Right cardiac atrium (tissue), 5 donors: ENCODE measurements around the gene NUMBL. TPM values are rescaled to one million over a fixed set of nuclear protein-coding genes. Genes with fewer than 3 reads are reported as not detected.

ENCODE experiments used
- ATAC-seq, 2 donors: fragments of 200-7000 bp; cut with Tn5 transposase; one replicate each; pipeline versions ENCODE4 v1.8.0 to v1.9.1; 2020; ENCODE audit warnings: moderate library complexity in 2 of 2, mild to moderate bottlenecking in 1 of 2
- DNase-seq, 3 donors: peaks; one replicate each; pipeline ENCODE4 v3.0.0-alpha.2; 2020
- H3K27ac ChIP-seq: one replicate; pipeline ENCODE4 v1.5.1; 2013; ENCODE audit warnings: mild to moderate bottlenecking, low read length, control low read depth, moderate library complexity
- H3K27me3 ChIP-seq: one replicate; pipeline ENCODE4 v1.6.1; 2013; ENCODE audit not compliant: control insufficient read depth, insufficient read depth
- H3K4me1 ChIP-seq: one replicate; pipeline ENCODE4 v1.6.1; 2013; ENCODE audit warnings: low read length; ENCODE audit not compliant: control insufficient read depth, insufficient read depth
- H3K4me3 ChIP-seq: one replicate; pipeline ENCODE4 v1.5.1; 2013; ENCODE audit warnings: low read length, control low read depth
- H3K9me3 ChIP-seq: one replicate; pipeline ENCODE4 v1.6.1; 2013; ENCODE audit warnings: low read length; ENCODE audit not compliant: control insufficient read depth
- WGBS: extraction: QIAGEN DNeasy Blood & Tissue Kit; methylation state at CpG from one replicate; pipeline ENCODE4 v1.1.7; 2013; 5-methylcytosine and 5-hydroxymethylcytosine counted together
- intact Hi-C, 4 donors: fragments of 100-400 bp; cut with DNase I; formaldehyde crosslinking; loops; one replicate each; pipeline versions ENCODE4 v1.11.0 to v1.14.0; 2022 to 2023
- polyA plus RNA-seq: library from polyadenylated mRNA; stranded (reverse); fragments of 200-250 nt; gene quantifications from one replicate; pipeline ENCODE4 v1.2.3, GENCODE V29; 2013
- total RNA-seq, 4 donors: library from RNA; stranded (reverse); fragmentation: NEBNext Ultra II Directional; extraction: Animal tissue kit (Norgen Biotek cat#: 25700); gene quantifications; one replicate each; pipeline ENCODE4 v1.2.1, GENCODE V29; 2021
- donor health status: healthy with polysubstance abuse.
- donor health status: DM: no; HTN: yes; CAD: no.
- donor health status: DM: no; HTN: no; CAD: no.
- donor health status: DM: no; HTN: yes; CAD: no; lungs with severe emphysema.
- donor health status: DM: yes; HTN: yes; CAD: no.

The NUMBL gene
- total and polyA plus RNA-seq, 5 donors: 12.4 to 22.9 (median 18.9) TPM

- Histone ChIP-seq H3K9me3 (no peaks in the 10 kb centered on the region), H3K27ac (peak overlapping the region; percentile 16), H3K4me3 (no peak overlapping the region), H3K4me1 (no peaks in the 10 kb centered on the region), H3K27me3 (no peaks in the 10 kb centered on the region)
- intact Hi-C loops: no loop called here
- DNase-seq: peak; percentile 36 to 84 (median 74)
- peak; percentile 58 to 64 for ATAC-seq
- WGBS: 67% methylated on average over 18 of the region's 18 CpGs
Observed at GRCh38 chr19:40702337-40703012, 12.0 kb upstream of the NUMBL start.

GRCh38 chr19:40701758-40702157, 11.3 kb upstream of the NUMBL start:
- no peak overlapping the region for H3K27ac ChIP-seq
- WGBS: 96% methylated on average over 6 of the region's 6 CpGs
- H3K4me3 ChIP-seq: no peak overlapping the region
- intact Hi-C loops: no loop called here
- H3K4me1 ChIP-seq: no peaks in the 10 kb centered on the region
- DNase-seq (no peak), ATAC-seq (no peak)
- no peaks in the 10 kb centered on the region for H3K27me3 ChIP-seq
- no peaks in the 10 kb centered on the region for H3K9me3 ChIP-seq

- H3K4me3 ChIP-seq: no peak overlapping the region
- intact Hi-C loops: no loop called here
- H3K9me3 ChIP-seq: no peaks in the 10 kb centered on the region
- WGBS: 95% methylated on average over 9 of the region's 9 CpGs
- no peak overlapping the region for H3K27ac ChIP-seq
- ATAC-seq (no peak), DNase-seq (peak in 1 of 3 donors; percentile 44)
- no peaks in the 10 kb centered on the region for H3K4me1 ChIP-seq
- no peaks in the 10 kb centered on the region for H3K27me3 ChIP-seq
Observed at GRCh38 chr19:40700083-40700482, 9.6 kb upstream of the NUMBL start.

DNA sequence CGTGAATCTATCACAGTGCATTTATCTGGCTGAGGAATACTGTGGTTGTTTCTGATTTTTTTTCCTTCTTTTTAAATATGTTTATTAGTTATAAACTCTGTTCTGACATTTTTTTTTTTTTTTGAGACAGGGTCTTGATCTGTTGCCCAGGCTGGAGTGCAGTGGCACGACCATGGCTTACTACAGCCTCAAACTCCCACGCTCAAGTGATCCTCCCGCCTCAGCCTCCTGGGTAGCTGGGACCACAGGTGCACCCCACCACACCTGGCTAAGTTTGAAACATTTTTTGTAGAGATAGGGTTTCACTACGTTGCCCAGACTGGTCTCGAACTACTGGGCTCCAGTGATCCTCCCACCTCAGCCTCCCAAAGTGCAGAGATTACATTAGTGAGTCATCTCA, 6.6 kb upstream of the NUMBL start:
- ATAC-seq (no peak), DNase-seq (no peak)
- H3K4me3 ChIP-seq: no peak overlapping the region
- no peaks in the 10 kb centered on the region for H3K4me1 ChIP-seq
- H3K27me3 ChIP-seq: no peaks in the 10 kb centered on the region
- WGBS: 96% methylated on average over 6 of the region's 6 CpGs
- H3K27ac ChIP-seq: no peak overlapping the region
- intact Hi-C loops: no loop called here
- no peaks in the 10 kb centered on the region for H3K9me3 ChIP-seq

DNA sequence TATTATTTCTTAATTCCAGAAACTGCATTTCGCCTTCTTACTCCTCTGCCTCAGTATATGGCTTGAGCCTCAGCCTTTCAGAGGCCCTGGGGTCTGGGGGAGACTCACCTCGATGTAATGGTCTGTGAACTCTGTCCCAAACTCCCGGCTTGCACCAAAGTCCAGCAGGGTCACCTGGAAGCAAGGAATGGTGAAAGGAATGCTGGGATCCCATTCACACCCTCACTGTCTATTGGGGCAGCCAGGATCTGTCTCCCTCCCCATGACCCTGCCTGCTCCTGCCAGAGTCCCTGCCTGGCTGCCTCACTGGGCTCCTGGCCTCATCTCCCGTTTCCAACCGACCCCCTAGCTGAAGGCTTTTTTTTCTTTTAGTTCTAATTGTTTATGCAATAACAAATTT, 5.4 kb upstream of the NUMBL start:
- no peaks in the 10 kb centered on the region for H3K27me3 ChIP-seq
- no peaks in the 10 kb centered on the region for H3K4me1 ChIP-seq
- no peaks in the 10 kb centered on the region for H3K9me3 ChIP-seq
- WGBS: 89% methylated on average over 5 of the region's 5 CpGs
- H3K27ac ChIP-seq: no peak overlapping the region
- ATAC-seq (no peak), DNase-seq (peak in 1 of 3 donors; percentile 21)
- intact Hi-C loops: no loop called here
- H3K4me3 ChIP-seq: no peak overlapping the region

GRCh38 chr19:40693896-40694295, 3.4 kb upstream of the NUMBL start:
- ATAC-seq: no peak
- no peak overlapping the region for H3K27ac ChIP-seq
- H3K9me3 ChIP-seq: no peaks in the 10 kb centered on the region
- intact Hi-C loops: no loop called here
- DNase-seq: peak in 1 of 3 donors; percentile 30
- 79% methylated on average over 4 of the region's 4 CpGs for WGBS
- H3K4me3 ChIP-seq: no peak overlapping the region
- H3K4me1 ChIP-seq: no peaks in the 10 kb centered on the region
- H3K27me3 ChIP-seq: no peaks in the 10 kb centered on the region

DNA sequence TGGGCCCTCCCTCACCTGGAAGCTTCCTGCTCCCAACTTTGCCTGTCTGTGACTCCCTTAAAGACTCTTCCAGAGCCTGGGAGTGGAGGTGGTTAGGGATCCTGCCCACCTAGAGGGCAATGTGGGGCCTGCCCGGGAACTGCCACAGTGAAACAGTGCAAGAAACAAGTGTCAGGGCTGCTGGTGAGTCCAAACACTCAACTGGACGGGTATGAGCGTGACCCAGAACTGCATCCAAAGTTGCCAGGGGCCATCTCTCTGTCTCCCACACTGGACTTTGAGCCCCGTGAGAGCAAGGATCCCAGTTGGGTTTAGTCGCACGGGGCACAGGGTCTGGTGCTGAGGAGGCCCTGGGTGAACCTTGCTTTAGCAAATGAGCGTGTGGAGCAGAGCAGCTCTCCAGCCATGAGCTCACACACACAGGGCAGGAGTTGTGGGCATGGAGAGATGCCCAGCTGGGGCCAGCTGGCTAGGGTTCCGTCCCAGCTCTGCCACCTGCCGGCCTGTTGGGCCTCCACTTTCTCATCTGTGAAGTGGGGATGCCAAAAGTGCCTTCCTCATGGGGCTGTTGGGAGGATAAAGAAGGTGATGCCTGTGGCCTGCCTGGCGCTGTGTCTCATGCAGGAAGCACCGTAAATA, 2.8 kb upstream of the NUMBL start:
- DNase-seq: peak in 1 of 3 donors; percentile 56
- 88% methylated on average over 11 of the region's 11 CpGs for WGBS
- Histone ChIP-seq H3K9me3 (no peaks in the 10 kb centered on the region), H3K27me3 (no peaks in the 10 kb centered on the region), H3K4me1 (no peaks in the 10 kb centered on the region), H3K4me3 (no peak overlapping the region), H3K27ac (no peak overlapping the region)
- no peak for ATAC-seq
- intact Hi-C loops: no loop called here

DNA sequence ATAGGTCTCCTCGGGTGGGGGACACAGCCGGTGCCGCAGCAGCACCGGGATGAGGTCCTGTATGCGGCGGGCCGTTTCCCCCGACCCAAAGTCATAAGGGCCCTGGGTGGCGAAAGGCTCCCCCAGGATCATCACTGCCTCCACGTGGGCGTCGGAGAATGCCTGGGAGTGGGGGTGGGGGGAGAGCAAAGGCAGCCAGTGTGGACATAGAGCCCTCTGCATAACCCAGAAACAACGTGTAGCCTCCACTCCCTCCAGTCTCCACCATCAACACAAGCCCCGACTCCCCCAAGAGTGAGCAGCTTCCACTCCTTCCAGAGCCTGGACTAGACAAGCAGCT, 1.7 kb upstream of the NUMBL start:
- no peak for DNase-seq
- H3K27me3 ChIP-seq: no peaks in the 10 kb centered on the region
- no peaks in the 10 kb centered on the region for H3K9me3 ChIP-seq
- WGBS: 84% methylated on average over 14 of the region's 14 CpGs
- peaks cover 5% of the 10 kb centered on the region for H3K4me1 ChIP-seq
- H3K4me3 ChIP-seq: no peak overlapping the region
- ATAC-seq: no peak
- intact Hi-C loops: no loop called here
- H3K27ac ChIP-seq: no peak overlapping the region

GRCh38 chr19:40691421-40692211, 1.2 kb upstream of the NUMBL start:
- Histone ChIP-seq H3K9me3 (no peaks in the 10 kb centered on the region), H3K27ac (peak overlapping the region; percentile 74), H3K4me1 (peaks cover 5% of the 10 kb centered on the region), H3K4me3 (no peak overlapping the region), H3K27me3 (no peaks in the 10 kb centered on the region)
- DNase-seq (peak in 1 of 3 donors; percentile 72), ATAC-seq (no peak)
- intact Hi-C loops: no loop called here
- WGBS: 70% methylated on average over 23 of the region's 24 CpGs

DNA sequence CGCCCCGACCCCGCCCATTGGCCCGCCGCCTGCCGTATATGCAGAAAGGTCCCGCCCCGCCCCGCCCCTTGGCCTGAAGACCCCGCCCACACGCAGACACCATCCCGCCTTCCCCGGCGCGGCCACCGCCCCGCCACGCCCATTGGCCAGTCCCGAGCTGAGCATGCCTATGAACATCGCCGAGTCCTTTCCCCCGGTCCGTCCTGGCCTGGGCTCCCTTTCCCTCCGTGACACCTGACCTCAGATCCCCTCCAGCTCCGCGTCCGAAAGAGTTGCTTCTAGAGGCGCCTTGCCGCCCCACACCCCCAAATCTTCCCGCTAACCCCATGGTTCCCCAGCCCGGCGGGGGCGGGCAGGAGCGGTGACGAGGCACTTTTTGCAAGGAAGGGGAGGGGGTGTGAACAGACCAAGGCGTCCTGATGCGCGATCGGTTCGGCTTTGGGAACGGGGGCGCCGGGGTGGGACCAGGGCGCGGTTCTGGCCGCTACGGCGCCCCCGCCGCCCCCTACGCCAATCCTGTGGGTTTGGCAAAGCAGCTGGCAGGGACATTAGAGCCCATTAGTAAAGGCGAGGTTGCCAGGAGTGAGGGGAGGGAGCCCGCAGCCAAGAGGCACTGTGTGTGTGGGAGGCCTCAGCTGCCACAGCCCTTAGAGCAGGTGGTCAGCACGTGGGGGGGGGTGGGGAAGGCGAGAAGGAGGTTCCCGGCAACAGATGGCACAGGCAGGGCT, 406 bp upstream of the NUMBL start:
- peak; percentile 88 to 91 for ATAC-seq
- 2% methylated on average over 56 of the region's 56 CpGs for WGBS
- DNase-seq: peak; percentile 97 to 99 (median 99)
- Histone ChIP-seq H3K9me3 (no peaks in the 10 kb centered on the region), H3K4me1 (peaks cover 5% of the 10 kb centered on the region), H3K4me3 (peak overlapping the region; percentile 90), H3K27ac (peak overlapping the region; percentile 74), H3K27me3 (no peaks in the 10 kb centered on the region)
- intact Hi-C loops: no loop called here
